Memory B cell (primary cell): Measurements from ENCODE around the gene RAD51C.
A peak's percentile ranks its signal among the peaks of the same experiment; 100 is the strongest.
"Not testable (repeated sequence)": the region's sequence is repeated elsewhere in the genome, so short reads cannot be mapped to it uniquely, and the experiment has no call there.

ENCODE experiments used
- ATAC-seq: fragments of 150-1000 bp; cut with Tn5 transposase; 2 replicates; pipeline ENCODE4 v1.10.0; 2021; ENCODE audit warnings: low read depth, mild to moderate bottlenecking, moderate library complexity
- DNase-seq, 2 donors: peaks; one replicate each; pipeline ENCODE4 v3.0.0; 2022; ENCODE audit warnings: low spot score in 2 of 2
- H3K27ac Mint-ChIP-seq: one replicate; pipeline ENCODE4 v1.8.0; 2022; ENCODE audit warnings: mild to moderate bottlenecking, moderate library complexity, mixed read lengths
- H3K27me3 Mint-ChIP-seq: one replicate; pipeline ENCODE4 v1.8.0; 2022; ENCODE audit warnings: mixed read lengths
- H3K36me3 Mint-ChIP-seq: one replicate; pipeline ENCODE4 v1.8.0; 2022; ENCODE audit warnings: mild to moderate bottlenecking, mixed read lengths
- H3K4me1 Mint-ChIP-seq: one replicate; pipeline ENCODE4 v1.8.0; 2022; ENCODE audit warnings: mixed read lengths
- H3K4me3 Mint-ChIP-seq: one replicate; pipeline ENCODE4 v1.8.0; 2022; ENCODE audit warnings: mild to moderate bottlenecking, moderate library complexity, mixed read lengths
- H3K9me3 Mint-ChIP-seq: one replicate; pipeline ENCODE4 v1.8.0; 2022; ENCODE audit warnings: mixed read lengths

The RAD51C gene

GRCh38 chr17:58734040-58734439 lies 41.6 kb downstream of the RAD51C start:
- Mint-ChIP-seq H3K27me3 (no peaks in the 10 kb centered on the region), H3K9me3 (no peaks in the 10 kb centered on the region), H3K36me3 (peaks cover 7% of the 10 kb centered on the region), H3K4me3 (no peak overlapping the region), H3K4me1 (no peaks in the 10 kb centered on the region), H3K27ac (no peak overlapping the region)
- ATAC-seq, result no peak
- DNase-seq, result no peak

- no peaks in the 10 kb centered on the region for H3K4me1 Mint-ChIP-seq
- ATAC-seq, result no peak
These were observed 42.4 kb downstream of the RAD51C start for GRCh38 chr17:58734811-58735210.

GRCh38 chr17:58741121-58741625 lies 48.8 kb downstream of the RAD51C start:
- Mint-ChIP-seq H3K9me3 (no peaks in the 10 kb centered on the region), H3K27me3 (no peaks in the 10 kb centered on the region), H3K36me3 (no peaks in the 10 kb centered on the region), H3K27ac (no peak overlapping the region), H3K4me1 (no peaks in the 10 kb centered on the region), H3K4me3 (no peak overlapping the region)
- ATAC-seq, result no peak
- DNase-seq, result no peak

More at GRCh38 chr17:58734811-58735210, 42.4 kb downstream of the RAD51C start:
- H3K36me3 Mint-ChIP-seq, result peaks cover 7% of the 10 kb centered on the region
- H3K27me3 Mint-ChIP-seq, result no peaks in the 10 kb centered on the region
- DNase-seq, result no peak
- no peaks in the 10 kb centered on the region for H3K9me3 Mint-ChIP-seq
- H3K4me3 Mint-ChIP-seq, result no peak overlapping the region
- H3K27ac Mint-ChIP-seq, result no peak overlapping the region

DNA sequence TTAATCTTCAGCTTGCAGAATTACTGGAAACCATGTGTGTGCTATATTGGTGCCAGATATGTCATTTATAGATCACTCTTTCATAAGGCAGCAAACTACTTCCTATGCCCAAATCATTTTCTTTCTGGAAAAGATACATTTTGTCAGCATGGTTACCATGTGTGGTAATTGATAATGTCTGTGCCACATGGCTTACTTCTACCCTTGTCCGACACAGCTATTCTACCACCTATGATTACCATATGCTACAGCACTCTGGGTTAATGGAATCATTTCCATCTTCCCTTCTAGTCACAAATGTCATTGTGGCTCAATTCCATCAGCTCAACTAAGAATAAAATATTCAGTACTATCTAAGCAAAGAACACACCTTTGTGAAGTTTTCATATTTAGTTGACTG lies 55.3 kb downstream of the RAD51C start:
- DNase-seq, result no peak
- Mint-ChIP-seq H3K4me1 (no peaks in the 10 kb centered on the region), H3K4me3 (no peak overlapping the region), H3K27ac (no peak overlapping the region), H3K27me3 (no peaks in the 10 kb centered on the region), H3K36me3 (no peaks in the 10 kb centered on the region), H3K9me3 (no peaks in the 10 kb centered on the region)
- no peak for ATAC-seq

- DNase-seq, H3K27ac Mint-ChIP-seq, H3K36me3 Mint-ChIP-seq, H3K4me3 Mint-ChIP-seq, H3K4me1 Mint-ChIP-seq, H3K27me3 Mint-ChIP-seq, ATAC-seq, H3K9me3 Mint-ChIP-seq: not testable (repeated sequence)
These were observed 57.2 kb downstream of the RAD51C start for GRCh38 chr17:58749627-58750026.

DNA sequence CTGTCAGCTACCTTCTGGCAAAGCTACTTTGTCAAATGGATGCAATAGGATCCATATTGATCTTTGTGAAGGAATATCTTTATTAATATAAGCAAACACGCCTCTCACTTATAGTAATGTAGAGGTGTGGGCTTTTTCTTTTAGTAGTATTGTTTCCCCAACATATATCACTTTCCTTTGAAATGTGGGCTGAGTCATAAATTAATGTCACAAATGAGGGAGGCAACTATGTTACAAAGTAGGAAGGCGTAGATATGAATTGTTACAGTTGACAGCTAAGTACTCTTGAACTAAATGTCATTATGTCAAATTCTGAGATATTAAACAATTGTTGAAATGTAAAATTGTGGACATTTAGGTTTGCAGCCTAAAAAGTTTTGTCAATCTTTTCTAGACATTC lies 60.6 kb downstream of the RAD51C start:
- Mint-ChIP-seq H3K27ac (no peak overlapping the region), H3K36me3 (no peaks in the 10 kb centered on the region), H3K9me3 (no peaks in the 10 kb centered on the region), H3K27me3 (peaks cover 6% of the 10 kb centered on the region), H3K4me3 (no peak overlapping the region), H3K4me1 (peaks cover 8% of the 10 kb centered on the region)
- DNase-seq (no peak), ATAC-seq (no peak)

- Mint-ChIP-seq H3K27ac (no peak overlapping the region), H3K9me3 (no peaks in the 10 kb centered on the region), H3K27me3 (peaks cover 9% of the 10 kb centered on the region), H3K36me3 (no peaks in the 10 kb centered on the region), H3K4me1 (peaks cover 10% of the 10 kb centered on the region), H3K4me3 (peak overlapping the region; percentile 82)
- ATAC-seq (peak; percentile 4), DNase-seq (no peak)
These were observed 62.8 kb downstream of the RAD51C start for GRCh38 chr17:58755269-58755576.

- ATAC-seq (peak; percentile 91), DNase-seq (peak; percentile 31 to 56)
- peaks cover 12% of the 10 kb centered on the region for H3K4me1 Mint-ChIP-seq
- H3K36me3 Mint-ChIP-seq, result no peaks in the 10 kb centered on the region
- H3K27me3 Mint-ChIP-seq, result peaks cover 12% of the 10 kb centered on the region
- H3K4me3 Mint-ChIP-seq, result peak within 1 kb of the TSS; percentile 88
- peak within 1 kb of the TSS; percentile 29 for H3K27ac Mint-ChIP-seq
- no peaks in the 10 kb centered on the region for H3K9me3 Mint-ChIP-seq
These were observed 63.3 kb downstream of the RAD51C start, which contains the start of gene PPM1E for GRCh38 chr17:58755577-58756245. PPM1E (plus strand) TSS chr17:58755854.

DNA sequence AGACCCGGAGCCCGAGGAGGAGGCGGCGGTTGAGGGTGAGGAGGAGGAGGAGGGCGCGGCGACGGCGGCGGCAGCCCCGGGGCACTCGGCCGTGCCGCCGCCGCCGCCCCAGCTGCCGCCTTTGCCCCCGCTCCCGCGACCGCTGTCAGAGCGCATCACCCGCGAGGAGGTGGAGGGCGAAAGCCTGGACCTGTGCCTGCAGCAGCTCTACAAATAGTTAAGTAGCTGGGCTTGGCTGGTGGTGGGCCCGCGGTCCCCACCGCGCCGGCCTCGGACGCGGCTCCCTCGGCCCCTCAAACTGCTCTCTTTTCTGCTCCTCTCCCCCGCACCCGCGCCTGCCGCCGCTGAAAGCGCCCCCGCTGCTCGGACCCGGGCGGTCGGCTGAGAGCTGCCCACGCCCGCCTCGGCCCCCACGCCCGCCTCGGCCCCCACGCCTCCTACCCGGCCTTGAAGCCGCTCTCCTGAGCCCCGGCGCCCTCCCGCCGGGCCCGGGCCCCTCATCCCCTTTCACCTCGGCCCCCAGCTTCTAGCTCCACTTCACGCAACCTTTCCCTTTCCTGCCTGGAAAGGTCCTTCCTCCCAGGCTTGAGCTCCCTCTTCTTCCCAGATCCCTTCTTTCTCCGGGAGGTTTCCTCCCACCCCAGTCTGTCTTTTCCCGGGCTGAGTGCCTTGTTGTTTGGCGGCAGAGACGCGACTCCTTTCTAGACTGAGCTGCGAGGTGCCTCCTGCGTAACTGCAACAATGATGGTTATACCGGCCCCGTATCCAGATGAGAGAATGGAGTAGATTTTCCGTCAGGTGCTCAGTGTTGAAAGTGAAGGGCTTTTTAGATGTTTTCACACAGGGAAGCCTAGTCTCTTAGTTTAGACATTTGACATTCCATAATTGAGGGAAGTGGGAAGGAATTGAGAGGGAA lies 64.1 kb downstream of the RAD51C start:
- Mint-ChIP-seq H3K9me3 (no peaks in the 10 kb centered on the region), H3K4me3 (peak overlapping the region; percentile 88), H3K27ac (peak overlapping the region; percentile 29), H3K4me1 (peaks cover 12% of the 10 kb centered on the region), H3K27me3 (peaks cover 13% of the 10 kb centered on the region), H3K36me3 (no peaks in the 10 kb centered on the region)
- peak; percentile 52 for ATAC-seq
- peak in 1 of 2 donors; percentile 22 for DNase-seq

DNA sequence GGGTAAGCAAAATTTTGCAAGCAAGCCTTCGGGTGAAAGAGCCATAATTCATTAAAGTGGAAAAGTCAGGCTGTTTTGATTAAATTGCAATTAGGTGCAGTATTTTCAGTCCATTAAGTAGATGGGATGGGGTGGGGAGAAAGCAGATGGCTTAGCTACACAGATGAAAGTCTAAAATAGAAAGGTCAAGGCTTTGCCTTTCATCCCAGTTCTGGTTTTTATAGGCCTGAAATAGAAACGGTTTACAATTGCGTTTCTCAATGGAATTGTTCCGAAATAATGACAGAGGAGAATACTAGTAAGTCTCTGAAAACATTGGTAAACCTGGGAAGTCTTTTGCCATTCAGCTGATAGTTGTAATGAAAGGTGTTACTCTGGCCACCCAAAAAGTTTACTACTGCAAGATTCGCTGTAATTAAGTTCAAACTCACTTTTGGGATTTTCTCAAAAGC lies 64.8 kb downstream of the RAD51C start:
- peaks cover 14% of the 10 kb centered on the region for H3K27me3 Mint-ChIP-seq
- H3K36me3 Mint-ChIP-seq, result no peaks in the 10 kb centered on the region
- DNase-seq, result no peak
- H3K9me3 Mint-ChIP-seq, result no peaks in the 10 kb centered on the region
- peaks cover 12% of the 10 kb centered on the region for H3K4me1 Mint-ChIP-seq
- H3K4me3 Mint-ChIP-seq, result peak overlapping the region; percentile 88
- H3K27ac Mint-ChIP-seq, result no peak overlapping the region
- ATAC-seq, result no peak

GRCh38 chr17:58758890-58759289 lies 66.5 kb downstream of the RAD51C start:
- DNase-seq, result no peak
- no peak for ATAC-seq
- Mint-ChIP-seq H3K36me3 (no peaks in the 10 kb centered on the region), H3K27me3 (peaks cover 16% of the 10 kb centered on the region), H3K4me3 (no peak overlapping the region), H3K27ac (no peak overlapping the region), H3K4me1 (peaks cover 12% of the 10 kb centered on the region), H3K9me3 (no peaks in the 10 kb centered on the region)

DNA sequence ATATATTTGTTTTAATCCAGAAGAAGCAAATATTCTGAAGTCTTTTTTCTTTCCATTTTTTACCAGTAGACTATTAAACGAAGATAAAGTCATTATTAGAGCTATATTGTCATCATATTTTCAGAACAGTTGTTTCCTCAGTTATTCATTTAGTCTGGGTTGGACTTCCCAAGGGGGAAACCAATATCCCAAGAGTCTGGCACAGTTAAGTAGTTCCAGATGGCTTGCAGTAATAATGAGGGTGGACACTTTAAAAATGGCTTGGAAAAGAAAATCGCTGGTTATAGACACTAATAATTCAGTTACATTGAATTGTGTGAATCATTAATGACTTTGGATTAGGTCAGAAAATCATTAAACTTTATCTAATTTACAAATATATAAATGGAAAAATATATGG lies 67.1 kb downstream of the RAD51C start:
- H3K4me3 Mint-ChIP-seq, result no peak overlapping the region

DNA sequence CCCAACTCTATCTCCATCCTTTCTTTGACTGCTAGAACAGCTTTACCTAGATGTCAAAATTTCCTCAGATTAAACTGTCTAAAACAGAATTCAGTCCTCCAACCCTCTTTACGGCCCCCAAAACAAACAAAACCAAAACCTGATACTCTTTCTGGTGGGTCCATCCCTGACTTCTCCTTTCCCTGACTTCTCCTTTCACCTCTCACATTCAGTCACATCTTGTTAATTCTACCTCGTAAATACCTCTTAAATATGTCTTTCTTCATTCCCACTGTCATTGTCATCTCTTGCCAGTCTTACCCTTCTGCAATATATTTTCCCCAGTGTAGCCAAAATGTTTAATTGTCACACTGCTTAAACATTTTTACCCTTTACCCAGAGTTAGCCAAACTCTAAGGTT lies 67.8 kb downstream of the RAD51C start:
- Mint-ChIP-seq H3K9me3 (no peaks in the 10 kb centered on the region), H3K4me3 (no peak overlapping the region), H3K4me1 (peaks cover 11% of the 10 kb centered on the region), H3K27me3 (peaks cover 16% of the 10 kb centered on the region), H3K36me3 (no peaks in the 10 kb centered on the region), H3K27ac (no peak overlapping the region)
- DNase-seq, result no peak
- no peak for ATAC-seq

More for the DNA sequence above, 67.1 kb downstream of the RAD51C start:
- Mint-ChIP-seq H3K4me1 (peaks cover 12% of the 10 kb centered on the region), H3K27me3 (peaks cover 17% of the 10 kb centered on the region), H3K9me3 (no peaks in the 10 kb centered on the region), H3K36me3 (no peaks in the 10 kb centered on the region), H3K27ac (no peak overlapping the region)
- DNase-seq (no peak), ATAC-seq (no peak)

- H3K4me3 Mint-ChIP-seq, result no peak overlapping the region
- DNase-seq (no peak), ATAC-seq (no peak)
- H3K27ac Mint-ChIP-seq, result no peak overlapping the region
- no peaks in the 10 kb centered on the region for H3K36me3 Mint-ChIP-seq
- peaks cover 4% of the 10 kb centered on the region for H3K4me1 Mint-ChIP-seq
- H3K9me3 Mint-ChIP-seq, result no peaks in the 10 kb centered on the region
- H3K27me3 Mint-ChIP-seq, result peaks cover 11% of the 10 kb centered on the region
These were observed 70.9 kb downstream of the RAD51C start for GRCh38 chr17:58763263-58763662.
